ENCODE measurements around the gene KBTBD7. TPM values are rescaled to one million over a fixed set of nuclear protein-coding genes. Genes with fewer than 3 reads are reported as not detected.
A peak's percentile ranks its signal among the peaks of the same experiment; 100 is the strongest.

KBTBD7 gene
- total and polyA plus RNA-seq, 2 of the 8 experiments (the other 6 are each of a cell fraction or from before 2014, with no cell fraction given): 10.2 to 17.4 TPM

- ChIA-PET POLR2A (ENCODE audit: partially characterized antibody) (interaction anchor here (0.7 kb wide), 1 partner anchor 592 kb away, joined by 4 read pairs; no protein-coding TSS in a partner anchor), CTCF (ENCODE audit: partially characterized antibody) (interaction anchor here (1.2 kb wide), 1 partner anchor 13 kb away, joined by 3 read pairs; no protein-coding TSS in a partner anchor)
- Histone ChIP-seq H3K27me3 (replicated peaks in 1 of 4; ENCODE audit: control insufficient read depth in 3 of 4, extremely low read depth in 1 of 4, insufficient read depth in 3 of 4, low read length in 3 of 4) (no peaks in the 10 kb centered on the region), H3K23ac (ENCODE audit: insufficient read length) (no peak overlapping the region), H3K4ac (replicated peaks; ENCODE audit: insufficient read length, low read depth, low read length) (no peak overlapping the region), H3K9ac (replicated peaks in 1 of 4; ENCODE audit: extremely low read depth in 1 of 4, low read depth in 3 of 4, low read length in 3 of 4) (no peak overlapping the region), H3K79me2 (ENCODE audit: control insufficient read depth in 1 of 2, insufficient read depth in 2 of 2, low read length in 2 of 2) (no peaks in the 10 kb centered on the region), H2BK5ac (ENCODE audit: low read depth, low read length) (peak overlapping the region; percentile 75; the same call in 1 of the 2 replicates), H2BK120ac (replicated peaks; ENCODE audit: low read depth, low read length) (no peak overlapping the region), H3K14ac (ENCODE audit: insufficient read length) (no peak overlapping the region), H2BK15ac (ENCODE audit: low read length) (no peak overlapping the region), H4K5ac (ENCODE audit: insufficient read length, low read depth, low read length) (no peak overlapping the region), H3K4me1 (replicated peaks in 1 of 4; ENCODE audit: control insufficient read depth in 3 of 4, insufficient read depth in 4 of 4, low read length in 3 of 4) (no peaks in the 10 kb centered on the region), H3K23me2 (ENCODE audit: low read depth, low read length) (no peaks in the 10 kb centered on the region), H2AK5ac (ENCODE audit: low read depth, low read length) (no peak overlapping the region), H3K56ac (replicated peaks; ENCODE audit: insufficient read length, low read depth, low read length) (no peak overlapping the region), H2BK12ac (ENCODE audit: low read depth, low read length) (no peak overlapping the region), H2BK20ac (ENCODE audit: low read length) (no peak overlapping the region), H3K79me1 (ENCODE audit: low read depth, low read length) (no peaks in the 10 kb centered on the region), H3K27ac (ENCODE audit: low read depth, low read length) (no peak overlapping the region), H3K18ac (ENCODE audit: extremely low read depth, low read length) (no peak overlapping the region), H4K91ac (replicated peaks; ENCODE audit: insufficient read length, low read length) (no peak overlapping the region), H4K8ac (ENCODE audit: extremely low read depth, insufficient read depth, low read length) (no peak overlapping the region; the same call in 1 of the 2 replicates), H3K9me3 (ENCODE audit: insufficient read depth in 2 of 2, low read depth in 1 of 2, low read length in 1 of 2) (peaks cover 25 to 30% of the 10 kb centered on the region in 2 experiments), H3K36me3 (ENCODE audit: control insufficient read depth in 2 of 4, insufficient read depth in 4 of 4, low read length in 3 of 4) (peaks cover 0 to 18% (median 5%) of the 10 kb centered on the region in 4 experiments; a peak in 3 of 8 replicates), H2AFZ (ENCODE audit: low read length) (no peak overlapping the region), H4K20me1 (replicated peaks in 1 of 2; ENCODE audit: control insufficient read depth in 1 of 2, insufficient read depth in 2 of 2, low read length in 2 of 2) (no peaks in the 10 kb centered on the region), H3K4me2 (ENCODE audit: insufficient read depth in 1 of 2, low read depth in 2 of 2, low read length in 2 of 2) (no peak overlapping the region), H3K4me3 (ENCODE audit: extremely low read depth in 1 of 4, insufficient read depth in 2 of 4, low read depth in 3 of 4, low read length in 4 of 4) (no peak overlapping the region)
- WGBS, 2 experiments (ENCODE audit: extremely low coverage in 1 of 2, insufficient coverage in 1 of 2, insufficient read length in 1 of 2, insufficient replicate concordance in 2 of 2, low coverage in 1 of 2, low lambda C conversion rate in 2 of 2, missing lambda C conversion rate in 1 of 2): 81% methylated on average over 4 of the region's 4 CpGs; no CpG with 5 or more reads in 1 of the 2 experiments
- FAIRE-seq (no peak), DNase-seq (ENCODE audit: low read depth in 1 of 2, low spot score in 2 of 2) (no peak)
- TF ChIP-seq ATF3 (IDR thresholded peaks at IDR 0.05; ENCODE audit: insufficient read depth, low read depth, low read length) (no peak), ATF2 (IDR thresholded peaks at IDR 0.05; ENCODE audit: low read length) (no peak), CTBP2 (IDR thresholded peaks at IDR 0.05; ENCODE audit: borderline replicate concordance, insufficient read depth, insufficient read length, low read length) (no peak), PHF8 (conservative IDR thresholded peaks at IDR 0.05; ENCODE audit: low read depth, low read length) (no peak), SUZ12 (IDR thresholded peaks at IDR 0.05; ENCODE audit: low read length) (no peak), SRF (IDR thresholded peaks at IDR 0.05; ENCODE audit: low read depth, low read length) (no peak), GTF2F1 (IDR thresholded peaks at IDR 0.05; ENCODE audit: borderline replicate concordance, low read depth, low read length) (no peak), E2F6 (IDR thresholded peaks at IDR 0.05) (no peak)
Observed at GRCh38 chr13:41145136-41145908, 49.0 kb downstream of the KBTBD7 start.
